ENCODE results near the gene CPEB1. TPM values are rescaled to one million over a fixed set of nuclear protein-coding genes. Genes with fewer than 3 reads are reported as not detected.

CPEB1 gene
- total and polyA plus RNA-seq, 2 experiments from 2014 or later = 4.1 to 9.4 TPM

GRCh38 chr15:82545478-82545877 is 101.7 kb downstream of the CPEB1 start:
- Histone ChIP-seq H3F3A (replicated peaks; ENCODE audit: low read depth) (0 out of 2 replicates have a peak, but pooled peaks cover 6% of the 10 kb centered on the region), H3K27ac (ENCODE audit: low read depth) (no peak overlapping the region), H3K4me2 (no peak overlapping the region), H3K4me1 (ENCODE audit: insufficient read depth) (peaks cover 20% of the 10 kb centered on the region), H3K9me2 (ENCODE audit: insufficient read depth) (no peaks in the 10 kb centered on the region; the same call in 1 of the 2 replicates), H3K79me2 (replicated peaks; ENCODE audit: insufficient read depth) (no peaks in the 10 kb centered on the region), H3K4me3 (no peak overlapping the region), H2AFZ (no peak overlapping the region), H4K20me1 (replicated peaks; ENCODE audit: insufficient read depth) (no peaks in the 10 kb centered on the region), H3K27me3 (ENCODE audit: insufficient read depth) (no peaks in the 10 kb centered on the region), H3K36me3 (ENCODE audit: insufficient read depth) (no peaks in the 10 kb centered on the region)
- H3K4me3 Mint-ChIP-seq = no peak overlapping the region
- no peaks in the 10 kb centered on the region for H3K9me3 Mint-ChIP-seq
- H3K4me1 Mint-ChIP-seq = peaks cover 21% of the 10 kb centered on the region
- TF ChIP-seq ZNF331 (CRISPR knock-in tag; IDR thresholded peaks at IDR 0.05; ENCODE audit: low read depth) = no peak
- no peak for TF ChIP-seq EZH2 (IDR thresholded peaks at IDR 0.05; ENCODE audit: low read depth, unreplicated experiment)
- TF ChIP-seq NANOG (IDR thresholded peaks at IDR 0.05; ENCODE audit: borderline replicate concordance) = no peak
- no peak for TF ChIP-seq ZNF114 (CRISPR knock-in tag; IDR thresholded peaks at IDR 0.05)
- DNase-seq (ENCODE audit: low spot score) = no peak
- peaks cover 19% of the 10 kb centered on the region for H3K27me3 Mint-ChIP-seq (ENCODE audit: insufficient read depth, low read depth, poor library complexity)
- no peak for ATAC-seq
- no peak overlapping the region for H3K27ac Mint-ChIP-seq
- H3K36me3 Mint-ChIP-seq (ENCODE audit: low read depth) = peaks cover 4% of the 10 kb centered on the region; the same call in 1 of the 3 replicates

GRCh38 chr15:82545002-82545401 is 102.2 kb downstream of the CPEB1 start:
- Histone ChIP-seq H4K20me1 (replicated peaks; ENCODE audit: insufficient read depth) (no peaks in the 10 kb centered on the region), H3K79me2 (replicated peaks; ENCODE audit: insufficient read depth) (peaks cover 3% of the 10 kb centered on the region), H3K9me2 (ENCODE audit: insufficient read depth) (no peaks in the 10 kb centered on the region; the same call in 1 of the 2 replicates), H3K4me1 (ENCODE audit: insufficient read depth) (peaks cover 20% of the 10 kb centered on the region), H2AFZ (no peak overlapping the region), H3F3A (replicated peaks; ENCODE audit: low read depth) (0 out of 2 replicates have a peak, but pooled peaks cover 6% of the 10 kb centered on the region), H3K4me3 (no peak overlapping the region), H3K27me3 (ENCODE audit: insufficient read depth) (no peaks in the 10 kb centered on the region), H3K4me2 (no peak overlapping the region), H3K27ac (ENCODE audit: low read depth) (no peak overlapping the region), H3K36me3 (ENCODE audit: insufficient read depth) (no peaks in the 10 kb centered on the region)
- H3K4me3 Mint-ChIP-seq = no peak overlapping the region
- DNase-seq (ENCODE audit: low spot score) = no peak
- H3K27me3 Mint-ChIP-seq (ENCODE audit: insufficient read depth, low read depth, poor library complexity) = peaks cover 19% of the 10 kb centered on the region
- H3K36me3 Mint-ChIP-seq (ENCODE audit: low read depth) = peaks cover 8% of the 10 kb centered on the region
- ATAC-seq = no peak
- H3K4me1 Mint-ChIP-seq = peaks cover 20% of the 10 kb centered on the region
- H3K27ac Mint-ChIP-seq = no peak overlapping the region
- no peaks in the 10 kb centered on the region for H3K9me3 Mint-ChIP-seq
- TF ChIP-seq ETS1 (IDR thresholded peaks at IDR 0.05) = no peak
- no peak for TF ChIP-seq POLR2AphosphoS5 (IDR thresholded peaks at IDR 0.05; ENCODE audit: low read depth)
- TF ChIP-seq CREB1 (CRISPR knock-in tag; IDR thresholded peaks at IDR 0.05; ENCODE audit: low read depth) = no peak
- no peak for TF ChIP-seq STAT1 (IDR thresholded peaks at IDR 0.05; ENCODE audit: unreplicated experiment)
- TF ChIP-seq REST (IDR thresholded peaks at IDR 0.05; ENCODE audit: unreplicated experiment) = no peak
- TF ChIP-seq EZH2 (IDR thresholded peaks at IDR 0.05; ENCODE audit: low read depth, unreplicated experiment) = no peak
- no peak for TF ChIP-seq ZNF114 (CRISPR knock-in tag; IDR thresholded peaks at IDR 0.05)
- no peak for TF ChIP-seq CTCF (conservative IDR thresholded peaks at IDR 0.05; ENCODE audit: low read depth in 2 of 2)
- TF ChIP-seq ZNF331 (CRISPR knock-in tag; IDR thresholded peaks at IDR 0.05; ENCODE audit: low read depth) = no peak
- TF ChIP-seq NANOG (IDR thresholded peaks at IDR 0.05; ENCODE audit: borderline replicate concordance) = no peak
